Mucosa of descending colon (tissue), 3 donors: ENCODE measurements around the gene LGI4. TPM values are rescaled to one million over a fixed set of nuclear protein-coding genes. Genes with fewer than 3 reads are reported as not detected.

Experiments
- ATAC-seq: fragments of 200-7000 bp; cut with Tn5 transposase; one replicate; pipeline ENCODE4 v1.9.1; 2020; ENCODE audit warnings: mild to moderate bottlenecking, moderate library complexity
- DNase-seq, 3 donors: peaks; one replicate each; pipeline ENCODE4 v3.0.0-alpha.2; 2020
- H3K36me3 ChIP-seq: fragments of 200-600 bp; one replicate; pipeline ENCODE4 v1.8.0; 2021; ENCODE audit warnings: low read depth, mild to moderate bottlenecking
- H3K4me1 ChIP-seq: fragments of 200-600 bp; one replicate; pipeline ENCODE4 v1.8.0; 2021; ENCODE audit warnings: low read depth, mild to moderate bottlenecking
- H3K4me3 ChIP-seq: fragments of 200-600 bp; one replicate; pipeline ENCODE4 v1.8.0; 2021; ENCODE audit warnings: mild to moderate bottlenecking
- H3K9me3 ChIP-seq: fragments of 200-600 bp; one replicate; pipeline ENCODE4 v1.8.0; 2021; ENCODE audit warnings: mild to moderate bottlenecking
- intact Hi-C, 2 donors: fragments of 100-400 bp; cut with DNase I in 1 of 2; cut with micrococcal nuclease in 1 of 2; formaldehyde crosslinking; loops; one replicate each; pipeline versions ENCODE4 v1.11.0 to v1.11.1; 2022; cut with DNase I, micrococcal nuclease
- total RNA-seq, 3 donors: library from RNA; stranded (reverse); fragmentation: NEBNext Ultra II Directional in 2 of 3; extraction: Animal tissue kit (Norgen Biotek cat#: 25700) in 2 of 3; gene quantifications; one replicate each; pipeline versions ENCODE4 v1.2.1 to v1.2.4, GENCODE V29; 2021 to 2023
- TF ChIP-seq, protein P1 (sequence below): fragments of 200-600 bp; IDR thresholded peaks from one replicate; pipeline ENCODE4 v1.8.0; 2022; ENCODE audit warnings: antibody characterized with exemption, mild to moderate bottlenecking
- donor health status: DM: no; HTN: no; CAD: no; lungs with moderate emphysema.
- donor health status: DM: no; HTN: no; CAD: no.
- donor health status: DM: no; HTN: yes; CAD: no.

LGI4 gene
- total RNA-seq, 3 donors from 2014 or later = 14.1 to 38.8 (median 31.1) TPM

DNA sequence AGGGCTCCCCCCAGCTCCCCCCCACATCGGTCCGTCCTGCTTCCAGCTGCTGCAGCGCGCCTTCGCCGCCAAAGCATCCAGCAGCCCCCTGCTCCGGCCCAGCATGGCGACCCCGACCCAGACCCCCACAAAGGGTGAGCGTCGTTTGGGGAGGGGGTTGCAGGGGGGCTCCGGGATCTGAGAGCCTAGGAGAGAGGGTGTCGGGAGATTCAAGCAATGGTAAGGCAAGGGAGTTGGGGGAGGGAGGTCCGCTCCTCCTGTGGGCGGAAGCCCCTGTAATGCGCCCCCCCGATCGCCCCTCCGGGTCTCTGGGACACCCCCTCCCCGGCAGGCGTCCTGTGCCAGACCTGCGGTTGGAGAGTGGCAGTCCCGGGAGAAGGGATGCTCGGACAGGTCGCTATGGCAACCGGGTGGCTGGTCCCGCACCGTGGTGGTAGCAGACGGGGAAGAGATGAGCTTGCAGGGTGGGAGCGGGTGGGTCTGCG, 8.4 kb upstream of the LGI4 start, which contains the start of gene FXYD7:
Gene FXYD7, plus strand, starts transcription at position 25 of the 485 bp plus-strand sequence. Its CDS starts 79 bp downstream, at position 104.
- peak in 1 of 3 donors; percentile 73 for DNase-seq
- no peak for ATAC-seq
- H3K9me3 ChIP-seq = no peaks in the 10 kb centered on the region
- H3K4me3 ChIP-seq = no peak within 1 kb of the TSS
- intact Hi-C loops = no loop called here
- H3K4me1 ChIP-seq = peaks cover 13% of the 10 kb centered on the region
- H3K36me3 ChIP-seq = no peaks in the 10 kb centered on the region
- TF ChIP-seq, protein P1, sequence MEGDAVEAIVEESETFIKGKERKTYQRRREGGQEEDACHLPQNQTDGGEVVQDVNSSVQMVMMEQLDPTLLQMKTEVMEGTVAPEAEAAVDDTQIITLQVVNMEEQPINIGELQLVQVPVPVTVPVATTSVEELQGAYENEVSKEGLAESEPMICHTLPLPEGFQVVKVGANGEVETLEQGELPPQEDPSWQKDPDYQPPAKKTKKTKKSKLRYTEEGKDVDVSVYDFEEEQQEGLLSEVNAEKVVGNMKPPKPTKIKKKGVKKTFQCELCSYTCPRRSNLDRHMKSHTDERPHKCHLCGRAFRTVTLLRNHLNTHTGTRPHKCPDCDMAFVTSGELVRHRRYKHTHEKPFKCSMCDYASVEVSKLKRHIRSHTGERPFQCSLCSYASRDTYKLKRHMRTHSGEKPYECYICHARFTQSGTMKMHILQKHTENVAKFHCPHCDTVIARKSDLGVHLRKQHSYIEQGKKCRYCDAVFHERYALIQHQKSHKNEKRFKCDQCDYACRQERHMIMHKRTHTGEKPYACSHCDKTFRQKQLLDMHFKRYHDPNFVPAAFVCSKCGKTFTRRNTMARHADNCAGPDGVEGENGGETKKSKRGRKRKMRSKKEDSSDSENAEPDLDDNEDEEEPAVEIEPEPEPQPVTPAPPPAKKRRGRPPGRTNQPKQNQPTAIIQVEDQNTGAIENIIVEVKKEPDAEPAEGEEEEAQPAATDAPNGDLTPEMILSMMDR = no peak

DNA sequence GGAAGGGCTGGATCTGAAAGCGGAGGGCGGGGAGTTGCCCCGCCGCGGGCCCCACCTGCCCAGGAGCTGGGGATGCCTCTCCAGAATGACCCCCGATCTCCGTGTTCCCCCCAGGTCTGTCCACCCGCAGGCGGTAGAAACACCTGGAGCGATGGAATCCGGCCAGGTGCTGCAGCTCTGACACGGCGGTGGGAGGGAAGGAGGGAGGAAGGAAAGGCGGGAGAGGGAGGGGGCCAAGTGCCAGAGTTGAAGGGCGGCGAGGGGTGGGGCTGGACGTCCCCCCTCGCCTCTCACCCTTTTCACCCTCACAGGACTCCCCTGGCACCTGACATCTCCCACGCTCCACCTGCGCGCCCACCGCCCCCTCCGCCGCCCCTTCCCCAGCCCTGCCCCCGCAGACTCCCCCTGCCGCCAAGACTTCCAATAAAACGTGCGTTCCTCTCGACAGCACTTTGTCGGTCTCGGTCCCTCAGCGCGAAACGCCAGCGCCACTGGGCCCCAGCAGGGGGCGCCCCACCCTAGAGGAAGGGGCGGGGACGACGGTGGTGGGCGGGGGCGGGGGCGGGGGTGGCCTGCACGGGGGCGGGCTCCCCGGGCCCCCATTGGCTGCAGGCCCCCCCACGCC, 7.9 kb upstream of the LGI4 start:
- intact Hi-C loops = no loop called here
- peak; percentile 65 to 74 (median 70) for DNase-seq
- ATAC-seq = peak; percentile 33
- no peak overlapping the region for H3K4me3 ChIP-seq
- TF ChIP-seq, protein P1 = peak; percentile 56
- H3K4me1 ChIP-seq = peaks cover 13% of the 10 kb centered on the region
- no peaks in the 10 kb centered on the region for H3K36me3 ChIP-seq
- H3K9me3 ChIP-seq = no peaks in the 10 kb centered on the region

DNA sequence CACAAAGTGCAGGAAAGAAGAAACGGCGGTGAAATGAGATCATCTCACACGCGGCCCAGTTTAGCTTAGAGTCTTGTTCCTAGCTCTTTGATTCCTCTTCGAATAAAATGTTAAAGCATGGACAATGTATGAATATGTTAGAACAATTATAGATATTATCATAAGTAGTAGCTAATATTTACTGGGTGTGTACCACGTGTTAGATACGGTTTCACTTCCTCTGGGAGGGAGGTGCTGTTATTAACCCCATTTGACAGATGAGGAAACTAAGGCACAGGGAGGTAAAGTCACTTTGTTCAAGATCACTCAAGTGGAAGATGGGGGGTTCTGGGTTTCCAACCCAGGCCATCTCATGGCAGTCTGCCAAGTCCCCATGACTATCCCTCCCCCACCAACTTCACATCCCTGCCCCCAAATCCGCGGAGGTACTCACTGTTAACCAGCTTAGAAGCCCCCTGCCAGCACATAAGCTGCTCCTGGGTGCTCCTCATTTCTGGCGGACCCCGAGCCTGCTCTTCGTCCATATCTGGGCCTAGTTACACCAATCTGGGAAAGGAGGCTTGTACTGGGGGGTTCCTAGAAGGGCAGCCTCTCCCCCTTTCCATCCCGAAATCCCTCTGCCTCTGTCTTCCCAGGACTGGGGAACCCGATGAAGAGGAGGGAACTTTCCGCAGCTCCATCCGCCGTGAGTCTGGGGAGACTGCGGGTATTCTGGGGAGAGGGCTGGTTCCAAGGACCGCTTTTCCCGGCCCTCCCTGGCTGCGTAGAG, 7.2 kb upstream of the LGI4 start:
- H3K4me3 ChIP-seq = no peak overlapping the region

GRCh38 chr19:35140962-35141836, 6.3 kb upstream of the LGI4 start:
- ATAC-seq = peak; percentile 88
- TF ChIP-seq, protein P1 = peak; percentile 44
- intact Hi-C loops = no loop called here
- Histone ChIP-seq H3K4me1 (peaks cover 18% of the 10 kb centered on the region), H3K9me3 (no peaks in the 10 kb centered on the region), H3K4me3 (no peak overlapping the region), H3K36me3 (no peaks in the 10 kb centered on the region)
- DNase-seq = peak; percentile 95 to 99 (median 97)

More for the DNA sequence above, 7.2 kb upstream of the LGI4 start:
- TF ChIP-seq, protein P1 = no peak
- DNase-seq = peak in 1 of 3 donors; percentile 53
- no peaks in the 10 kb centered on the region for H3K9me3 ChIP-seq
- no peak for ATAC-seq
- H3K4me1 ChIP-seq = peaks cover 14% of the 10 kb centered on the region
- intact Hi-C loops = no loop called here
- no peaks in the 10 kb centered on the region for H3K36me3 ChIP-seq
